HT-29 (cell line): ENCODE measurements around the gene PIAS3. TPM values are rescaled to one million over a fixed set of nuclear protein-coding genes. Genes with fewer than 3 reads are reported as not detected.
"Not testable (repeated sequence)": the region's sequence is repeated elsewhere in the genome, so short reads cannot be mapped to it uniquely, and the experiment has no call there.

ENCODE experiments used
- DNase-seq: peaks from one replicate; pipeline ENCODE4 v3.0.0-alpha.2; 2015; ENCODE audit warnings: low spot score
- total RNA-seq: library from RNA; depleted of rRNA; stranded (reverse); fragments of >200 nt; shearing (Covaris generic); gene quantifications from 2 replicates; pipeline ENCODE4 v1.2.3, GENCODE V29; 2014

PIAS3 gene
- total RNA-seq, 1 experiment from 2014 or later, result 25.2 TPM

DNA sequence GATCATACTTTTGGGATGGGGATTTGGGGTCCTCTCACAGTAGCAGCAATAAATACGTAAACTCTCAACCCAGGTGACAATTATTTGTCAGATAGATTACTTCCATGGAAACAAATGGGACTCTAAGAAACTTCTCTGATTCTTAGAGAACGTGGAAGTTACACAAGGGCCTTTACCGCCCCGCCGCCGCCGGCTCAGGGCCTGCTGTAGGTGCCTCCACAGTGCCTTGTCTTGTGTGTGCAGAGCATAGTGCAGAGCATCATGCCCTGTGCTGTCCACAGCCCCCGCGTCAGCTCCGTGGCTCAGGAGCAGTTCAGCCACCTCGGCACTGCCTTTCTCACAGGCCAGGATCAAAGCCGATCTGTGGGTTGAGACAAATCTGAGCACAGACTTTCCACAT, 15.8 kb upstream of the PIAS3 start:
- DNase-seq, result no peak

DNA sequence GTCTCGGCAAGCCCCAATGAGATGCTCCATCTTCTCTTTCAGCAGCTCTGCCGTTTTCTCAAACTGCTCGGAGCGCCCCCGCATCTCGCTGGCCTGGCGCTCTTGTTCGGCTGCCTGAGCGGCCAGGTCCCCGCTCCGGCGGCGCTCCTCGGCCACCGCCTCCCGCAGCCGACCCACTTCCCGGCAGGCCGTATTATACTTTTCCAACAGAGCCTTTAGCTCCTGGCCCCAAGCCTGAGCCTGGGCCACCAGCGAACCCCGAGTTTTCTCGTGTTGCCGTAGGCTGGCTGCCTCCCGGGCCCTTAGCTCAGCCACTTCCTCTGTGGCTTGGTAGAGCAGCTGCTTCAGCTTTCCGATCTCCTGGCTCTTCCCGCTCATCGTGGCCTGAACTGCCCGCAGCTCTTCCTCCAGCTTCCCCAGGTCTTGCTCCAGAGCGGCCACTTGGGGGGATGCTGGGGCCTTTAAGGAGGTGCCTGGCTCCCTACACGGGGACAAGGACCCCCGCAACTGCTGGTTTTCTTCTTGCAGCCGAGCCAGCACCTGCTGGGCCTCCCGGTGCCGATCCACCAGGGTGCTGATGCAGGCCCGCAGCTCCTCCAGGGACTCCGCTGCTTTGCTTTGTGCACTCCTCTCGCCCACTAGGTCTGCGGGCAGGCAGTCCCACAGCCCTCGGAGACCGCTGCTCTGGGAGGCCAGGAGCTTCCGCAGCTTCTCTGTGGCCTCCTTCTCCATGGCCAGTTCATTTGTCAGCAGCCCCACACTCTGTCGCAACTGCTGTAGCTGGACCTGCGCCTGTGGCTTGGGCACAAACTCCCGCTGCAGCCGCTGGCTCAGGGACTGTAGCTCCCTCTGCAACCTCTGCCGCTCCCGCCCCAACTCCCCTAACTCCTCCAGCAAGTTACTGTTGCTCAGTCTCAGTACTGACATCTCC, 13.4 kb upstream of the PIAS3 start:
- no peak for DNase-seq

DNA sequence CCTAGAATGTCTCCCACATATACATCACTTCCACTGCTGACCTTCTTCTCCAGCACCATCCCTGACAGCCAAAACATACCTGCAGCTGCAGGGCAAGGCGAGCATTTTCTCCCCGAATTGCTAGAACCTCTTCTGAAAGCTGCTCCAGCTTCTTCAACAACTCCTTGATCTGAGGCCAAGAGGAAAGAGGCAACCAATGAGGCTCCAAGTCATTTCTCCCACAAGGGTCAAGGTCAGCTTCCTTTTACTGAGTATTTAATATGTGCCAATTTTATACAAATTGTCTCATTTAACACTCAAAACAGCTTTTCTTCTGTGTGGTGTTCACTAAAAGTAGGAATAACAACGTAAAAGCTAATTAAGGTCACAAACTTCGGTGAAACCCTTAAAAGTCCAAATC, 9.4 kb upstream of the PIAS3 start:
- DNase-seq, result no peak

DNA sequence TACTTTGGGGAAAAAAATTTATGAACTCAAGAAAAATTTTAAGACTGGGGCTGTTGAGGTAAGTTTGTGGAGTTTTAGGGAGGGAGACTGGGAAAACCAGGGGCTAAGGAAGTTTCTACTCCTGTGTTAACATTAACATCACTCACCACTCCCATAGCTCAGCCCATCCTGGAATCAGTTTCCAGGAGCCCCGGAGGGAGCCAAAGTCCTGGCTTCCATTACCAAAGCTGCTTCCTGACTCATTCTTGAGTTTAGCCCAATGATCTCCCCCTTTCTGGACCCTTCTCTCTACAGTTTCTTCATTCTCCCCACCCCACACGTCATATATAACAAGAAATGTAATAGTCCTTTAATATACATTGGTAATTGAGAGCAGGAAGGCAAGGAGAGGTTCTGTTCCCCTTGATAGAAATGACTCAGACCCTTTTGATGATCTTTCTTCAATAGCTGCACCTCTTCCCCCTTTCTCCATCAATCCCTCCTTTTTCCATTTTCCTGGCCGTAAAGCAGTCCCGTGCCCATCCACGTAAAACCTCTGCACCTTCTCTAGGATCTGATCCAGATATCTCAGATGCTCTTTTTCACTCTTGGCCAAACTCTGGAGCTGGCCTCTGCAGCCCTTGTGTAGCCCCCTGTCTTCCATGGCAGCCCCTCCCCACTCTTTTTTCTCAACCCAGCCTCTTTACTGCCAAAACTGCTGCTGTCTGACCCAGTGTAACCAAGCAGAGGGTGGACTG, 4.6 kb upstream of the PIAS3 start:
- DNase-seq, result no peak

DNA sequence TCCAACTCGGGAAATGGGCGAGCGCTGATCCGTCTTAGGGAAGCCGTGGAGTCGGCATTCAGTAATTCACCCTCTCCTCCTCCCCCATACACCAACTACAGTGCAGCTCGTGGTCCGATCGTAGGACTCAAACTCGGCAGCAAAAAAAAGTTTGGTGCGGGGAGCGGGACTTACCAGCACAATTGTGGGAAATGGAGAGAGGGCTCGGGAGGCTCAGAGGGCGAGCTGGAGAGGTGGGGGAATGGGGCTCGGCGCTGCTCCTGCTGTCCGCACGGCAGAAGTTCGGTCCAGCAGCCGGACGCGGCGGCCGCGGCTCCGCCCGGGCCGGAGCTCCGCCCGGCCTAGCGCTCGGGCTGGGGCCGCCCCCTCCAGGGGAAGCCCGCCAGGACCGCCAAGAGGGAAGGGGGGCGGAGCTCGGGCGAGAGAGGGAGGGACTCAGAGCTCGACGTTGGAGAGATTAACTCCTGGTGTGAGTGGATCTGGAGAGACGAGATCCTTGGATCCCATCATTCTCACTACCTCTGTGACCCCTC, 676 bp upstream of the PIAS3 start:
- peak; percentile 89 for DNase-seq

DNA sequence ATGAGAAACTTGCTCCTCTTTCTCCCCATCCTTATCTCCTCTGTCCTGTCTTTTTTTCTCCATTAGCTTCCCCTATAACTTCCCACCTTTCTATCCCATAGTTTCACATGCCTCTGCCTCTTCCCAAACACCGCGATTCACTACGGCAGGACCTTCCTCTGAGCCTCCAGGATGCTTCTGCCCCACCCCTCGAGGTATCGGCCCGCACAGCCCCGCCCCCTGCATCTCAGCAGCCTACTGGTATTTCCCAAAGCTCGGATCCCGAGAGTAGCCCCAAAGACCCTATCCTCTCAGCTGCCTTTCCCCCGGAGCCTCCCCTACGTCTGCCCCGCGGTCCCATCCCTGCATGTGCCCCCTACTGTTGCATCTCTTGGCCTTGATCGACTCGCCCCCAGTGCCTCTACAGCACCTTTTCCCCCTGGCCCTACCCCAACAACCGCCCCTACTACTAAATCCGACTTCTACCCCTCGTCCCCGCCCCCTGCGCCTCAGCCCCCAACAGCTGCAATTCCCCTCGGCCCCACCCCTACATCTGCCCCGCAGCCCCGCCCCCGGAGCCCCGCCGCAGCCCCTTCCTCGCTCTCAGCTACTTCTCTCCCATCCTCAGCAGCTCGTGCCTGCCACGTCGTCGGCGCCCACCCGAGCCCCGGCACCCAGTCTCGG, 512 bp downstream of the PIAS3 start:
- DNase-seq, result peak; percentile 30

DNA sequence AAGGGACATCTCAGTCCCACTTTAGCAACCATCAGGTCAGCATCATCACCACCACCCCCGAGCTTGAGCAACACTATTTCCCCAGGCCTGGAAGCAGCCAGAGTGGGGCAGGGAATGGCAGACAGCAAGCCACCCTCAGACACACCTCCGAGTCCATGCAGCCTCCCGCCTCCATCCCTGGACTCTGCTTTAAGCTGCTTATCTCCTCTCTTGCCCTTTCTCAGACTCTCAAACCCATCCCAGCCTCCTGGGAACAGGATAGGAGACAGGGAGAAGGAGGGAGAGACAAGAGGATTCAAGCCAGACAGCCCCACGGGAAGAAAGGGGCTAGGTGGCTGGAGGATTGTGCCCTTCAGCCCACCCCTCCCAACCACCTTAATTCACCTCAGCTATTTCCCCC, 1.7 kb downstream of the PIAS3 start:
- DNase-seq, result no peak

DNA sequence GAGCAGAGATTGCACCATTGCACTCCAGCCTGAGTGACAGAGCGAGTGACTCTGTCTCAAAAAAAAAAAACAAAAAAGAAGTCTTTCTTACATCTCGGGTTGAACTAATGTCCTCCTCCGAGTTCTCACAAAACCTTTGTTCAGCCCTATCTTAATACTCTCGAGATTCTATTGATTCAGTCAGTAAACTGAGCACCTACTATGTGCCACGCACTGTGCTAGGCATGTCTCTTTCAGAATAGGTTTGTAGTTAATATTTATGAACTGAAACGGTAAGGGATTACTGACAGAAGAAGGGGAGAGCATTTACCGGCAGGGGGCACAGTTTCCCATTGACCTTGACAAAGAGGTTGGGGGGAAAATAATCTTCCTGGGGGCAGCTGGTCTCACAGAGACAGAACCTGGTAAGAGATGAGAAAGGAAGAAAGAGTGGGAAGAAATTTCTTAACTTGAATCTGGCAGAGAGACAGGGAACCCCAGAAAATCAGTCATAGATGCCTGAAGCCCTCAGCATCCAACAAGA, 3.4 kb downstream of the PIAS3 start:
- DNase-seq, result no peak

DNA sequence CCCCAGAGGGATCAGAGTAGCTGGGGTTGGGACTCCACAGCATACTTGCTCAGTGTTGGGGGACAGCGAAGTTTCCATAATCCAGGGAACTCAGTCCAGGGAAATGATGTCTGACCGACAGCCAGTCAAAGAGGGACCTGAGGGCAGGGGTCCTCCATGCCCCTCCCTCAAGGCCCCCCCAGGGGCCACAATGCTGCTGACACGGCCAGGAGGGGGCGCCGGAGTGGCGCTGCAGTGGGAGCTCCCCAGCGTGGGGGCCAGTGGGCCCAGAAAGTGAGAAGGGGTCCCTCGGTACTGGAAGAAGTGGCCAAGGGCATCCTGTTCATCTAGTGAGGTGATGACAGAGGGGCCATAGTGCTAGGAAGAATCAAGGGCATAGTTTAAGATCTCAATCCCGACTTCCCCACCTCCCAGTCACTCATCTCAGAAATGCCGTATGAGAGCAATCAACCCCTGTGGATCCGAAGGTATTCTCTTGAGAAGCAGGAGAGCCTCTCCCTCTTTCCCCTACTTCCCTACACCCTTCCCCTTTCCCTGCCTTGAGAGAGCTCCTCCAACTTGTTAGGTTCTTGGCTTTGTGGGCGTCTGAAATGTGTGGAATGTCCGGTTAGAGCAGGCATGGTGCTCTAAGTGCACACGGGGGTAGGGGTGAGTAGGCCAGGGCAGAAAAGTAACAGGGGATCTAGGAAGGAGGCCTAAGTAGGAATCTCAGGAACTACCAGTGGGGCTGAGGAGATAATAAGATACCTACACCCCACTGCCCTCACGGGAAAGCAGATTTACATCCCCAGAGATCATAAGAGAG, 9.3 kb downstream of the PIAS3 start:
- no peak for DNase-seq

DNA sequence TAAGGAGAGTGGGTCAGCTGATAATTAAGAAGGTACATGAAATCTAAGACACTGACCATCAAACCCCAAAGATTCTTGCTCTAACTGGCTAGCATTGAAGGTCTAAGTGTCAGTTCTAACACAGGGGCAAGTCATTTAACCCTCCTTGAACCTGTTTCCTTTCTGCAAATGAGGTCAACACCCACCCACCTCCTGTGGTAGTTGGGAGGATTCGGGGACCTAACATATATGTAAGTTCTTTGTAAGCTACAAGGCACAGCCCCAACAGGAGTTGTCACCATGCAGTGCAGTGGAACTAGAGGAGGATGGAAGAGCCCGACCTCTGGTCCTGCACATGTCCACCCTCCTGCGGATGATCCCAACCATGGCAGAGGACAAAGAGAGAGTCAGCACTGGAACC, 11.1 kb downstream of the PIAS3 start:
- DNase-seq, result no peak

DNA sequence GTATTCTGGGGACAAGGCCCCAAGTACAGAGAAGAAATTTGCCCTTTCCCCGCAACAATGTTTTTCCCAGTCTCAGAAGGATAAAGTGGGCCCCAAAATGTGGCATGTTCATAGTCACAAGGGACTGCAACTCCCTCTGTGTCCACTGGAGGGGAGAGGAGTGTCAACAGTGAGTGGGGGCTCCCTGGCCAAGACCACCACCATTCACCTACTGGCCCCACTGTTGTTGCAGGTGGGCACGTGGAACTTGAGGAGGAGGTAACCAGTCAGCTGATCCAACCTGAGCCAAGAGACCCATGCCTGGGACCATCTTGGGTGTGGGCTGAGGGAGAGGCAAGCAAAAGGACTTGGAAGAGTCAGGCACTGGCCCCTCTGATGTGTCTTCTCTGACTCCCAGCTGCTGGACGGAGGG, 12.7 kb downstream of the PIAS3 start:
- DNase-seq, result peak; percentile 53

DNA sequence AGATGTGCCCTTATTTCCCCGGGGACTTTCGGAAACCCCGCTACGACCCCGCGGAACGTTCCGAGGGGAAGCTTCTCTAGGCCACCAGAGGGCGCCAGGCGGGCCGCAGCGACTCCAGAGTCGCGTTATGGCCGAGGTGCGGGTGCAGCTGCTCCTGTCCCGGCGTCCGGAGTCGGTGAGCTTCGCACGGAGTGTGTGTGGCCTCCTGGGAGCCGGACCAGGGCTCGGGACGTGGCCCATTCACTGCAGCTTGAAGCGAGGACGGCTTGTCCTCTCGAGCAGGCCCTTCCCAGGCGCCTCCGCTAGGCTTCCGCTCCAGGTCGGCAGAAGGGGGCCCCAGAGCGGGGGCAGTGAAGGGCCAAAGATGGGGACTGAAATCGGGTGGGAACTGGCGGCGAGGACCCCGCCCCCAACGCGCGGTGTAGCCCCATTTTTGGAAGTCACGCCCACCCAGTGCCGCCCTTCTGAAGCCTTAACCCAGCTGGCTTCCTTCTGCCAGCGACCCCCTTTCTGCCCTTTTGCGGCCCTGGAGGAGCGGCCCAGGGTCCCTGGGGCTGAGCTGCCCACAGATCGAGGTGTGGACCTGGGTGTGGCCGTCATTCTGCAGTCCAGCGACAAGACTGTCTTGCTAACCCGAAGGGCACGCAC, 13.2 kb downstream of the PIAS3 start, which contains the start of gene NUDT17:
NUDT17 (plus strand) TSS at position 117 of the 648 bp plus-strand sequence; CDS start at position 128, 11 bp downstream.
- DNase-seq, result peak; percentile 85

DNA sequence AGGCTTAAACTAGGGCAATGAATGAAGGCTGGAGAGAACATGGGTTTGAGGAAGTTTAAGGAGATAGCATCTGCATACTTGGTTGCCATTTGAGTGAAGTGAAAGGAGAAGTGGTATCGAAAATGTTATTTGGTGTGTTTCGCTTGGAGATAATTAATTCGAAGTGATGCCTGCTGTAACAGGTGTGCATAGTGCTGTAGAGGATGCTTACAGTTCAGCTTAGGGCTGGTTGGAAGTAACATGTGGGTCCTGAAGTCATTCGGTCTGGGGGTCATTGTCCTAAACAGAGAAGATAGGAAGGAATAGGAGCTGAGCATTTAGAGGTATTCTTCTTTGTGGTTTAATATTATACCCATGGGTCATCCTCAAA, 13.8 kb downstream of the PIAS3 start:
- no peak for DNase-seq

DNA sequence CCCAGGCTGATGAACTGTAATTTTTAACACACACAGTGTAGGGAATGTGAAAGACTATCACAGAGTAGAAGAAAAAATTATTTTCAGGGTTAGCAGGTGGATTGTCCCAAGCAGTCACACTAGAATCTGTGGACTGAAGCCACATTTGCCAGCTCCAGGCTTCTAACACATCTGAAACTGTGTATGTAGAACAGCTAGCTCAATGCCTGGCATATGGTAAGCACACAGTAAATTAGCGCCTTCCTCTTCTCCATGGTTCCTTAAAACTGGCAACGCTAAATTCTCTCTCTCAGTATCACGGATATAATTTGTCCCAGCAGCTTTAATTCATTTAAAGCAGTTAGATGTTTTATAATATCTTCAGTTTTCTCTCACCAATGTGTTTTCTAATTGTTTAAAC, 15.8 kb downstream of the PIAS3 start:
- DNase-seq, result no peak

DNA sequence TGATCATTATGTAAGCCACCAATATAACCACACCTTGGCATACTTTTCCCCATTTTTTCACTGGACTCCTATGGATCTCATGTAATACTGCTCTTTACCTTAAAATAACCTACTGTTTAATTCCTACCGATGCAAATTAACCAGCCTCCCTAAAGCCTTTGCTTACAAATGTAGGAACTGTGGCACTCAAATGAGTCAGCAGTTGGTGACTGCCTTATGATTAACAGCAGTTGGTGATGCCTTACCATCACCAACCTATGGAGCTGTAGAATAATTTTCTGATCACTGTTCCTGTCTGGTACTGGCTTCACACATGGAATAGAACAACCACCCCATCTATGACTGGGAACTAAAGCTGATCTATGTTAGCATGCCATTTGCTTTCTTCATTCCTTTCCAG, 21.2 kb downstream of the PIAS3 start:
- no peak for DNase-seq

DNA sequence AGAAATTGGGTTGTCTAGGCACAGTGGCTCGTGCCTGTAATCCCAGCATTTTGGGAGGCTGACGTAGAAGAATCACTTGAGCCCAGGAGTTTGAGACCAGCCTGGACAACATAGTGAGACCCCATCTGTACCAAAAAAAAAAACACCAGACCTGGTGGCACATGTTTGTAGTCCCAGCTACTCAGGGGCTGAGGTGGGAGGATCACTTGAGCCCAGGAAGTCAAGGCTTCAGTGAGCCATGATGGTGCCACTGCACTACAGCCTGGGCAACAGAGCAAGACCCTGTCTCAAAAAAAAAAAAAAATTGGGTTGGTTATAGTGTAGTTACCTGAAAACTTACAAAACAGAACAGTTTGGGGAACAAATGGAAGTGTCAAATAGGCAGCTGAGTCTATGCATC, 28.1 kb downstream of the PIAS3 start:
- not testable (repeated sequence) for DNase-seq

DNA sequence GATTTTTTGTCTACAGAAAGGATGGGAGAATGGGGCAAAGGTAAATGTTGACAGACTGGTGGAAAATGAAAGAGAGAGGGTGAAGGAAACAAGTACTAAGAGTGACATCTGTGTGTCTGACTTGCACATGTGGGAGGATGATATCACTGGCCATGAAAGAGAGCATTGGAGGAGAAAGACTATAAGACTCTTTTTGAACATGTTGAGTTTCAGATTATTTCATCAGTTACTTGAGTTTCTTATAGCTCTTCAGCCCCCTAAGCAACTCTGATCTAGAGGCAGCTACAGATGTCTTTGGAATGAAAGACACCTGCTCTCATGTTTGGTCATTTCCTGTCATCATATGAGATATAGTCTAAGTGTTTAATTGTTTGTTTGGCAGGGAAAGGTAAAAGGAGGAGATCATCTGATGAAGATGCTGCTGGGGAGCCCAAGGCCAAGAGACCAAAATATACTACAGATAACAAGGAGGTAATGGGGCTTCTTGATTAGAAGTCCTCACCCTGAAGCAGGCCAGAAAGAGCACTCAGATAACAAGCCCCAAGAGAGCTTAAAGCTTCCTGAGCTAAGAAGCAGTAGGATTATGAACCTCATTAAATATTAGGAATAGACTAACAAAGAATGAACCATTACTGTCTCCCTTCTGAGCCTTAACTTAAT, 30.4 kb downstream of the PIAS3 start:
- DNase-seq, result no peak

DNA sequence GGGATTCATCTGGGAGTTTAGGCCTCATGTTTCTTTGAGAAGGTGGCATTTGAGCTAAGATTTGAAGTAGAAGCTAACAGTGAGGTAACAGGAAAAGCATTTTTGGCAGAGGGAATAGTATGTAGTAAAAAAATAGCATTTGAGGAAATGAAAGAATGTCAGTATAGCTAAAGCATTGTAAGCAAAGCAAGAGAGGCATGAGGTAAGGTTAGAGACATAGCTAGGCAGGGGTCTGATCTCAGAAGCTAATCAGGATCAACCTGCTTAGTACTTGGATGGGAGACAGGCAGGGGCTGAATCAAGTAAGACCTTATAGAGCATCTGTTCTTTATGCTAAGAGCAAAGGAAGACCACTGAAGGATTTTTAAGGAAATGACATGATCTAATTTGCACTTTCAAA, 30.9 kb downstream of the PIAS3 start:
- DNase-seq, result no peak

DNA sequence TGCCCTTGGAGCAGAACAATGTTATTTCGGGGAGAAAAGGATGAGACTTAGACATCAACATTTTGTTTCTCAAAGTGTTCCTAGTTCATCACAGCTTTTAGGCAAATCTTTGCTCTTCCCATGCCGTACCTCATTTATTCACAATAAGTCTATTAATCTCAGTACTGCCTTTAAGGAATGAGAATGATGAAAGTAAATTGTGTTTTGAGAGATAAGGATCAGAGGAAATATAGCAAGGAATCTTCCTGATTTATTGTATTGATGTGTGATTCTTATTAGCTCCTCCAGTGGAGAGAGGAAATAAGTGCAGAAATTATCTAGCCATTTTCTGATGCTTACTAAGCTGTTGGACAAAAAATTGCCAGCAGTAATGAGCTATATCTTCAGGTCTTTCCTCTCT, 32.9 kb downstream of the PIAS3 start:
- DNase-seq, result no peak

DNA sequence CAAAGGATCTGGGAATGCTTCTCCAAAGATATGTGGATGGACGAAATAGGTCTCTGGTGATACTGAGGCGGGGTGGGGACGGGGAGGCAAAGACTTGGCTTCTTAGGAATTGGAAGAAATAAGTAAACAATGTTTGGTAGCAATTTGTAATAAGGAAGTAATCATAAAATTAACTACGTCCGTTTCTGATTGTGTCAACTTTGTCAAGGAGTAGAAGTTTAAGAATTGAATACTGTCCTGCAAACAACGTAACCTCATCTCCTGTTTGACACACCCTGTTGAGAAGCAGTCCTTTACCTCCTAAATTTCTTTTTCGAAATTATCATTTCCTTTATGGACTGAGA, 34.4 kb downstream of the PIAS3 start:
- DNase-seq, result no peak
